Prostate gland (tissue), 2 donors: ENCODE results near the gene CHRNG. TPM values are rescaled to one million over a fixed set of nuclear protein-coding genes. Genes with fewer than 3 reads are reported as not detected.

Source experiments
- DNase-seq: peaks from one replicate; pipeline ENCODE4 v3.0.0-alpha.2; 2019; ENCODE audit warnings: low spot score
- H3K27ac ChIP-seq, 2 donors: fragments of 200-600 bp; sonication (generic); 2 replicates each; pipeline ENCODE4 v1.5.1; 2017 to 2019
- H3K27me3 ChIP-seq: fragments of 200-600 bp; sonication (generic); replicated peaks from 2 replicates; pipeline ENCODE4 v1.5.1; 2019; ENCODE audit not compliant: insufficient read depth
- H3K36me3 ChIP-seq, 2 donors: fragments of 200-600 bp; sonication (generic); 1 replicate in 1 of 2; 2 replicates in 1 of 2; pipeline versions ENCODE4 v1.5.1 to v1.8.1; 2017 to 2019
- H3K4me1 ChIP-seq: fragments of 200-600 bp; sonication (generic); replicated peaks from 2 replicates; pipeline ENCODE4 v1.5.1; 2019
- H3K4me3 ChIP-seq, 2 donors: fragments of 200-600 bp; sonication (generic); 2 replicates each; pipeline ENCODE4 v1.5.1; 2017 to 2019
- H3K9me3 ChIP-seq: fragments of 200-600 bp; sonication (generic); 2 replicates; pipeline ENCODE4 v1.5.1; 2017
- CTCF ChIP-seq, 4 experiments: fragments of 200-600 bp in 2 of 4; fragments of 450-650 bp in 2 of 4; sonication (generic) in 2 of 4; IDR thresholded peaks; 1 replicate in 3 of 4; 2 replicates in 1 of 4; pipeline ENCODE4 v1.5.1; 2016 to 2019; ENCODE audit warnings: antibody characterized with exemption in 4 of 4, mild to moderate bottlenecking in 2 of 4, moderate library complexity in 2 of 4
- POLR2A ChIP-seq: fragments of 450-650 bp; IDR thresholded peaks from one replicate; pipeline ENCODE4 v1.6.1; 2016; ENCODE audit warnings: antibody characterized with exemption, mild to moderate bottlenecking
- POLR2AphosphoS5 ChIP-seq: sonication (generic); formaldehyde crosslinking; IDR thresholded peaks from one replicate; pipeline ENCODE4 v1.6.1; 2017; ENCODE audit warnings: antibody characterized with exemption
- WGBS: methylation state at CpG from one replicate; pipeline ENCODE4 v1.1.5; 2018; 5-methylcytosine and 5-hydroxymethylcytosine counted together
- intact Hi-C: fragments of 100-400 bp; cut with DNase I; formaldehyde crosslinking; loops from one replicate; pipeline ENCODE4 v1.14.2; 2022
- total RNA-seq, 2 donors: library from RNA; depleted of rRNA; stranded (reverse); fragments of >200 nt; gene quantifications; one replicate each; pipeline ENCODE4 v1.1.0, GENCODE V29; 2016

CHRNG gene
- total RNA-seq, 2 donors from 2014 or later, result not detected

- no peak for TF ChIP-seq POLR2A
- no peak for TF ChIP-seq CTCF (IDR thresholded peaks at IDR 0.05)
- no peak for TF ChIP-seq POLR2AphosphoS5
- peak overlapping the region in 1 of 2 donors; percentile 43 for H3K27ac ChIP-seq
- H3K9me3 ChIP-seq, result no peaks in the 10 kb centered on the region
- no peaks in the 10 kb centered on the region for H3K4me1 ChIP-seq
- DNase-seq, result no peak
- no peaks in the 10 kb centered on the region for H3K27me3 ChIP-seq
- no peaks in the 10 kb centered on the region for H3K36me3 ChIP-seq
- 86% methylated on average over 7 of the region's 7 CpGs for WGBS
- intact Hi-C loops, result loop anchor here (5.0 kb wide), 1 partner anchor 35 kb away; the partner anchor contains the start of genes EIF4E2 and TIGD1
- H3K4me3 ChIP-seq, result no peak overlapping the region
These were observed 48.0 kb downstream of the CHRNG start for GRCh38 chr2:232587512-232587911.

GRCh38 chr2:232588031-232588430, 48.5 kb downstream of the CHRNG start:
- TF ChIP-seq POLR2AphosphoS5 (no peak), POLR2A (no peak), CTCF (IDR thresholded peaks at IDR 0.05) (no peak)
- Histone ChIP-seq H3K4me1 (no peaks in the 10 kb centered on the region), H3K36me3 (no peaks in the 10 kb centered on the region), H3K27ac (peak overlapping the region; percentile 43 to 57), H3K4me3 (no peak overlapping the region), H3K9me3 (no peaks in the 10 kb centered on the region), H3K27me3 (no peaks in the 10 kb centered on the region)
- DNase-seq, result no peak
- WGBS, result 94% methylated on average over 7 of the region's 8 CpGs
- intact Hi-C loops, result loop anchor here (5.0 kb wide), 1 partner anchor 36 kb away; the partner anchor contains the start of genes EIF4E2 and TIGD1

- intact Hi-C loops, result loop anchor here (5.0 kb wide), 1 partner anchor 37 kb away; the partner anchor contains the start of genes EIF4E2 and TIGD1
- no peak overlapping the region for H3K4me3 ChIP-seq
- DNase-seq, result peak; percentile 93
- no peaks in the 10 kb centered on the region for H3K27me3 ChIP-seq
- TF ChIP-seq POLR2AphosphoS5 (peak; percentile 92), POLR2A (no peak), CTCF (IDR thresholded peaks at IDR 0.05) (no peak)
- WGBS, result 37% methylated on average over 18 of the region's 18 CpGs
- peak overlapping the region; percentile 43 to 57 for H3K27ac ChIP-seq
- no peaks in the 10 kb centered on the region for H3K36me3 ChIP-seq
- no peaks in the 10 kb centered on the region for H3K9me3 ChIP-seq
- H3K4me1 ChIP-seq, result no peaks in the 10 kb centered on the region
These were observed 49.4 kb downstream of the CHRNG start for GRCh38 chr2:232588680-232589585.

- Histone ChIP-seq H3K27me3 (no peaks in the 10 kb centered on the region), H3K9me3 (no peaks in the 10 kb centered on the region), H3K27ac (peak overlapping the region in 1 of 2 donors; percentile 59), H3K36me3 (no peaks in the 10 kb centered on the region), H3K4me3 (no peak overlapping the region), H3K4me1 (no peaks in the 10 kb centered on the region)
- WGBS, result 65% methylated on average over 3 of the region's 3 CpGs
- DNase-seq, result peak; percentile 41
- intact Hi-C loops, result no loop called here
- peak; percentile 85 for TF ChIP-seq POLR2AphosphoS5
- peak in 1 of 4 experiments; percentile 40 for TF ChIP-seq CTCF (IDR thresholded peaks at IDR 0.05)
- TF ChIP-seq POLR2A, result no peak
These were observed 53.4 kb downstream of the CHRNG start for GRCh38 chr2:232592772-232593395.
